Brain microvascular endothelial cell (primary cell): ENCODE measurements around the gene CTTN.
"Not testable (repeated sequence)": the region's sequence is repeated elsewhere in the genome, so short reads cannot be mapped to it uniquely, and the experiment has no call there.

Experiments used
- DNase-seq: peaks from one replicate; pipeline ENCODE4 v3.0.0-alpha.2; 2020
- H3K27ac ChIP-seq: fragments of 250-450 bp; sonication (Bioruptor Pico); 2 replicates; pipeline ENCODE4 v1.5.1; 2020; ENCODE audit warnings: mild to moderate bottlenecking, moderate library complexity
- H3K27me3 ChIP-seq: fragments of 250-450 bp; sonication (Bioruptor Pico); replicated peaks from 2 replicates; pipeline ENCODE4 v1.5.1; 2020; ENCODE audit warnings: mild to moderate bottlenecking
- H3K36me3 ChIP-seq: fragments of 250-450 bp; sonication (Bioruptor Pico); replicated peaks from 2 replicates; pipeline ENCODE4 v1.5.1; 2020; ENCODE audit warnings: mild to moderate bottlenecking
- H3K4me3 ChIP-seq: 2 replicates; pipeline ENCODE4 v1.5.1; 2011; ENCODE audit warnings: low read depth, mild to moderate bottlenecking, control low read depth, low read length, moderate library complexity
- in situ Hi-C: cut with HindIII; loops from 2 replicates; pipeline ENCODE4 v1.10.0; 2017; ENCODE audit warnings: low sequenced_read_pairs, low pct_ligation_motif_present
- TF ChIP-seq, protein P1 (sequence below): IDR thresholded peaks from 2 replicates; pipeline ENCODE4 v1.5.1; 2011; ENCODE audit warnings: low read depth, mild to moderate bottlenecking, moderate library complexity, low read length, control low read depth, inconsistent platforms; ENCODE audit errors: missing control alignments

Gene CTTN

DNA sequence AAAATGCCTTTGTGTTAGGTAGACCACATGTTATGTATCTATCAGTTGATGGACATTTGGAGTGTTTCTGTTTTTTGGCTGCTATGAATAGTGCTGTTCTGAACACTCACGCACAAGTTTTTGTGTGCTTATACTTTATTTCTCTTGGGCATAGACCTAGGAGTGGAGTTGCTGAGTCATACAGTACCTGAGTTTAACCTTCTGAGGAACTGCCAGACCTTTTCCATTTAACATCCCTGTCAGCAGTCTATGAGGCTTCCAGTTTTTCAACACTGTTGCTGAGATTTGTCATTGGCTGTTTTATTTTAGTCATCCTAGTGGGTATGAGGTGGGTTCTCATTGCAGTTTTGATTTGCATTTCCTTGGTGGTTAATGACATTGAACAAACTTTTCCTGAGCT lies 4.4 kb downstream of the CTTN start:
- no peak for DNase-seq
- Histone ChIP-seq H3K36me3 (peaks cover 21% of the 10 kb centered on the region), H3K27ac (no peak overlapping the region), H3K4me3 (no peak overlapping the region), H3K27me3 (no peaks in the 10 kb centered on the region)
- TF ChIP-seq, protein P1, sequence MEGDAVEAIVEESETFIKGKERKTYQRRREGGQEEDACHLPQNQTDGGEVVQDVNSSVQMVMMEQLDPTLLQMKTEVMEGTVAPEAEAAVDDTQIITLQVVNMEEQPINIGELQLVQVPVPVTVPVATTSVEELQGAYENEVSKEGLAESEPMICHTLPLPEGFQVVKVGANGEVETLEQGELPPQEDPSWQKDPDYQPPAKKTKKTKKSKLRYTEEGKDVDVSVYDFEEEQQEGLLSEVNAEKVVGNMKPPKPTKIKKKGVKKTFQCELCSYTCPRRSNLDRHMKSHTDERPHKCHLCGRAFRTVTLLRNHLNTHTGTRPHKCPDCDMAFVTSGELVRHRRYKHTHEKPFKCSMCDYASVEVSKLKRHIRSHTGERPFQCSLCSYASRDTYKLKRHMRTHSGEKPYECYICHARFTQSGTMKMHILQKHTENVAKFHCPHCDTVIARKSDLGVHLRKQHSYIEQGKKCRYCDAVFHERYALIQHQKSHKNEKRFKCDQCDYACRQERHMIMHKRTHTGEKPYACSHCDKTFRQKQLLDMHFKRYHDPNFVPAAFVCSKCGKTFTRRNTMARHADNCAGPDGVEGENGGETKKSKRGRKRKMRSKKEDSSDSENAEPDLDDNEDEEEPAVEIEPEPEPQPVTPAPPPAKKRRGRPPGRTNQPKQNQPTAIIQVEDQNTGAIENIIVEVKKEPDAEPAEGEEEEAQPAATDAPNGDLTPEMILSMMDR = no peak
- in situ Hi-C loops = no loop called here

DNA sequence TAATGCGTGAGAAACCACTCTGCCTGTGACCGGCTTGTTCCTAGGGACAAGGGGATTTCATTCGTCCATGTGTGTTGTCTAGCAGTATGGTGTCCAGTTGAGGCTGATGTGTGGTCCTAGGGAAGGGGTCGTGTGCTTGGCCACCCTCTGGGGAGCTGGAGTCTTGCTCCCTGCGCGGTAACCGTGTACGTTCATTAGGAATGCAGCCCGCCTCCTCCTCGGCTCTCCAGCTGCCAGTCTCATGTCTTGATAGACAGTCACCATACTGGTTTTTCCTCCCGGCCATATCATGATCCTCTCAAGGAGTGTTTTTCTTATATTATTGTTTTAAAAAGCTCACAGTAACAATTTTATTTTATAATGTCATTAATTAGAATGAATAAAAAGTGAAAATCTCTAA lies 5.9 kb downstream of the CTTN start:
- TF ChIP-seq, protein P1 = no peak
- in situ Hi-C loops = no loop called here
- H3K4me3 ChIP-seq = no peak overlapping the region
- H3K27ac ChIP-seq = no peak overlapping the region
- no peak for DNase-seq
- H3K36me3 ChIP-seq = peaks cover 37% of the 10 kb centered on the region
- no peaks in the 10 kb centered on the region for H3K27me3 ChIP-seq

DNA sequence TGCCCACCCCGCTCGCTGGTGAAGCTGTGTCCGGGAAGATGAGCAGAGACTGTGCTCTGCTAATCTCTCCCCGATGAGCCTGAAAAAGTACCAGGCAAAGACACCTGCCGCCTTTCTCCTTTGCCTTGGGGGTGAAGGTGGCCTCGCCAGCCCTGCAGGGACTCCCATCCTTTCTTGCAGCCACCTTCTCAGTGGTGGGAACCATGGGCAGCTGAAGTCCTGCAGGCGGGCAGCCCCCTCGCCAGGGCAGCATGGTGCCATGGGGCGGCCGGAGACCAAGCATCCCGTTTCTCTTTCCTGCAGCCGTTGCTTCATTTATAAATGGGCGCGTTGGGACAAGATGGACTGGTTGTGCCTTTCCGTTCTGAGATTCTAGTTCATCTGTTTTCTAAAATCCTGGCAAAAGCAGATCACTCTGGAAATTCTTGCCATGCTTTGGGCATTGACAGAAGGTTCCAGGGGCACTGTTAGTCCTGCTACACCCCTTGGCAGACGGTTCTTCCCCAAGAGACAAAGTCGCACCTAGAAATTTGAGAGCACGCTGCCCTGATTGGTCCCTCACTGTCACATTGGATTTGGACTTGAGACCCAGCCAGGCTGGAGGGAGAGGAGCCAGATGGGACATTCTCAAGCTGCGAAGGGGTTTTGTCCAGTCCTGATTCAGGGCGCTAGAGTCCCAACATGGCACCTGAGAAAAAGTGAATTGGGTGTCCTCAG lies 7.5 kb downstream of the CTTN start:
- no peak overlapping the region for H3K4me3 ChIP-seq
- in situ Hi-C loops = no loop called here
- H3K36me3 ChIP-seq = peaks cover 50% of the 10 kb centered on the region
- no peaks in the 10 kb centered on the region for H3K27me3 ChIP-seq
- no peak overlapping the region for H3K27ac ChIP-seq
- TF ChIP-seq, protein P1 = no peak
- DNase-seq = no peak

GRCh38 chr11:70407121-70407520 lies 8.8 kb downstream of the CTTN start:
- Histone ChIP-seq H3K4me3 (no peak overlapping the region), H3K27me3 (no peaks in the 10 kb centered on the region), H3K27ac (no peak overlapping the region), H3K36me3 (peaks cover 59% of the 10 kb centered on the region)
- in situ Hi-C loops = no loop called here
- DNase-seq = no peak
- TF ChIP-seq, protein P1 = no peak

- TF ChIP-seq, protein P1 = no peak
- in situ Hi-C loops = no loop called here
- no peak overlapping the region for H3K4me3 ChIP-seq
- H3K27me3 ChIP-seq = no peaks in the 10 kb centered on the region
- peaks cover 66% of the 10 kb centered on the region for H3K36me3 ChIP-seq
- DNase-seq = no peak
- no peak overlapping the region for H3K27ac ChIP-seq
Measured at GRCh38 chr11:70407814-70408213, 9.5 kb downstream of the CTTN start.

GRCh38 chr11:70408326-70408725 lies 10.0 kb downstream of the CTTN start:
- H3K27me3 ChIP-seq, in situ Hi-C loops, DNase-seq, H3K27ac ChIP-seq, H3K4me3 ChIP-seq: not testable (repeated sequence)
- peaks cover 71% of the 10 kb centered on the region for H3K36me3 ChIP-seq
